22Rv1 (cell line): ENCODE data around the gene SLC9A9.

Experiments used
- H3K27ac ChIP-seq: fragments of 450-650 bp; 2 replicates; pipeline ENCODE4 v1.5.1; 2017
- CTCF ChIP-seq: fragments of 450-650 bp; IDR thresholded peaks from 2 replicates; pipeline ENCODE4 v1.5.1; 2017; ENCODE audit warnings: mild to moderate bottlenecking
- ZFX ChIP-seq: fragments of 450-650 bp; IDR thresholded peaks from 2 replicates; pipeline ENCODE4 v1.6.1; 2017; ENCODE audit warnings: antibody characterized with exemption, borderline replicate concordance

SLC9A9 gene

GRCh38 chr3:143605233-143605950 lies 242.9 kb downstream of the SLC9A9 start:
- TF ChIP-seq ZFX: no peak
- TF ChIP-seq CTCF: no peak
- no peak overlapping the region for H3K27ac ChIP-seq

DNA sequence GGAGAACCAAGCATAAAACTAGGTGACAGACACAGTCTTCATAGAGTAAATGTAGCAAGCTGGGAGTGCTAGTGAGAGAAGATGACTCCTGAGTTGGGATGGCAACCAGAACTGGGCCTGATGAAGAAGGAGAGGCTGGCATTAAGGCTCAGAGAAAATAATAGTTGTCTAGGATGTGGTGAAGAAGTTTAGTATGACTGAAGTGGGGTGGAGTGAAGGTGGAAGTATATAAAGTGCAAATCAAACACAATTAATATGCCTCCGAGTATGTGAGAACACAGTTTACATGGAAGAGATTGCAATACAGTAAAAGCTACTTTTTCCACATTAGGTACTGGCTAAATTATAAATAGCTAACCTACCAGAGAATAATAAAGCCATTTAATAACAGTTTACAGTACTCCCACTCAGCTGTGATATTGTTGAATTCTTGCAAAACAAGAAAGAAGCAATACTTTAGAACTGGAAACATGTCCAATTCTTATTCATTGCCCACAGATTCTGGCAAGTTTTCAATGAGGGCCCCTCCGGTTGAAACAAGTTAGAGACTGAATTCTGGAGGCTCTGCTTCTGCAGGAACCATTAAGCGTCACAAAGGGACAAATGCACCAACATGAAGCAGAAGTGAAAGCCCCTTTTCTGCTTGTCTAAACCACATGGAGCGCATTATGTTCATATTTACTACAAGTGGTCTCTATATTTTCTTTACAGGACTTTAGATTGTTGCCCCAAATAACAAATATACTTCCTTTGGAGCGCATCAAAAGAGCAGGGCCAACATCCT lies 243.7 kb downstream of the SLC9A9 start:
- TF ChIP-seq CTCF: no peak
- TF ChIP-seq ZFX: no peak
- H3K27ac ChIP-seq: no peak overlapping the region

DNA sequence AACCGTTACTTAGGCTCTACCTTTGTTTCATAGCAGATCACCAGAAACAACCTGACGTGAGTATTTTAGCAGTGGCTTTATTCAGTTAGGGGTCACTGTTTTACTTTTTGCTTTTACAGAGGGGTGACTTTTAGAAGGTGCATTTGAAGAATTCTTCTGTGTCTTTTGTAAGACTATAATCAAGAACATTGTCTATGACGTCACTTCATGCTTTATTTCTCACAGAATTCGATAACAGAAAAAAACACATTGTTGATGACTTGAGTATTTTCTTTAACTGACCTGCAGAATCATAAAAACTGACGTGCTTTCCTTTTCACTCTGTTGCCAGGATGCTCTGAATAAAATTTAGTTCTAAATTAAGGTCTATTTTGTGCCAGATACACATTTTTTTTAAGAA lies 244.5 kb downstream of the SLC9A9 start:
- H3K27ac ChIP-seq: no peak overlapping the region
- no peak for TF ChIP-seq CTCF

DNA sequence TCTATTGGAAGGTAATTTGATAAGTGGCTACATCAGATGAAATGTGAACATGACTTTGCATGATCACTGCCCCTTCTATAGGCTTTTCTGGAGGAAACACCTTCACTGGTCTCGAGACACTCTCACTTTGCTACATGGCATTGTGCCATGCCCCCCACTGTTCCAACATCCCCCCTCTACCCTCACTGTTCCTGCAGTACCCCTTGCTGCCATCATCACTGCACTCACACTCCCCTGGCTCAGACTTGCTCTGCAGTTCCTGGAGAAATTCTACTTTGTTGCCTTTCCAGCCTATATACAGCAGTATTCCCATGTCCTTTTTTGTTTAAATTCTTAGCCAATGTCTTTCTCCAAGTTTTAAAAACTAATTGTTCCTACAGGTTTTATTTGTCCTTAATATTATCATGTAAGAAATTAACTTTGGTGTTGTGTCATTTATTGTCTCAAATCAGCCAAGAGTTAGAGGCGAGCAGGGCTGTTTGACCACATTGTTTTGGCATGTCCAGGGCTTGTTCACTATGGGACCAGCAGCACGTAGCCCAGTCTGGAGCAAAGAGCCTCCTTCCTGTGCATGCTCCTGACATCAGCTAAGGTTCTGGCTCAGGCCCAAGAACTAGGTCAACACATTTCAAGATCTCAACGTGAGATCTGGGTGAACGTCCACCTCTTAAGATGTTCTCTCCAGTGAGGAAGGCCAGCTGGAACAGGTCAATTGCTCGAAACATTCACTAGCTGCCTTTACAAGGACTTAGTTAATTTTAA lies 246.4 kb downstream of the SLC9A9 start:
- H3K27ac ChIP-seq: no peak overlapping the region
- TF ChIP-seq ZFX (no peak), CTCF (no peak)

GRCh38 chr3:143600756-143601718 lies 247.2 kb downstream of the SLC9A9 start:
- TF ChIP-seq ZFX (no peak), CTCF (no peak)

GRCh38 chr3:143597774-143598652 lies 250.3 kb downstream of the SLC9A9 start:
- no peak for TF ChIP-seq ZFX
- no peak for TF ChIP-seq CTCF
- H3K27ac ChIP-seq: no peak overlapping the region

More at GRCh38 chr3:143600756-143601718, 247.2 kb downstream of the SLC9A9 start:
- no peak overlapping the region for H3K27ac ChIP-seq
